GM19324 (cell line): ENCODE measurements around the gene AQP12B.
"Not testable (repeated sequence)": the region's sequence is repeated elsewhere in the genome, so short reads cannot be mapped to it uniquely, and the experiment has no call there.

ENCODE experiments used
- ATAC-seq: cut with Tn5 transposase; IDR thresholded peaks from one replicate; pipeline ENCODE4 v1.9.1; 2021; ENCODE audit warnings: mild to moderate bottlenecking, moderate library complexity; ENCODE audit not compliant: unreplicated experiment, low FRiP score

AQP12B gene

GRCh38 chr2:240682431-240683224 lies at the start of gene AQP12B:
Gene AQP12B, minus strand, starts transcription at chr2:240682885. Its CDS starts 48 bp downstream, at chr2:240682837.
- ATAC-seq = not testable (repeated sequence)

- ATAC-seq = no peak
Observed at GRCh38 chr2:240732184-240732583, 49.5 kb upstream of the AQP12B start.

GRCh38 chr2:240731178-240731545 lies 48.5 kb upstream of the AQP12B start:
- ATAC-seq = no peak

GRCh38 chr2:240730501-240731177 lies 48.0 kb upstream of the AQP12B start:
- ATAC-seq = no peak

GRCh38 chr2:240728827-240729226 lies 46.1 kb upstream of the AQP12B start:
- ATAC-seq = no peak

GRCh38 chr2:240728361-240728760 lies 45.7 kb upstream of the AQP12B start:
- ATAC-seq = no peak

- ATAC-seq = no peak
Observed at GRCh38 chr2:240727913-240728312, 45.2 kb upstream of the AQP12B start.

- ATAC-seq = no peak
Observed at GRCh38 chr2:240727439-240727838, 44.8 kb upstream of the AQP12B start.

GRCh38 chr2:240726876-240727275 lies 44.2 kb upstream of the AQP12B start:
- no peak for ATAC-seq

GRCh38 chr2:240725671-240726070 lies 43.0 kb upstream of the AQP12B start:
- ATAC-seq = no peak

- no peak for ATAC-seq
Observed at GRCh38 chr2:240725266-240725665, 42.6 kb upstream of the AQP12B start.

GRCh38 chr2:240724431-240724830 lies 41.7 kb upstream of the AQP12B start:
- ATAC-seq = no peak

GRCh38 chr2:240723851-240724250 lies 41.2 kb upstream of the AQP12B start:
- no peak for ATAC-seq

GRCh38 chr2:240722796-240723735 lies 40.4 kb upstream of the AQP12B start:
- no peak for ATAC-seq

GRCh38 chr2:240722376-240722775 lies 39.7 kb upstream of the AQP12B start:
- no peak for ATAC-seq

GRCh38 chr2:240721596-240722180 lies 39.0 kb upstream of the AQP12B start:
- ATAC-seq = no peak

GRCh38 chr2:240720686-240721595 lies 38.3 kb upstream of the AQP12B start:
- no peak for ATAC-seq

- ATAC-seq = no peak
Observed at GRCh38 chr2:240719676-240720545, 37.2 kb upstream of the AQP12B start.
